Chondrocyte (in vitro differentiated cells): ENCODE results near the gene BASP1. TPM values are rescaled to one million over a fixed set of nuclear protein-coding genes. Genes with fewer than 3 reads are reported as not detected.

ENCODE experiments used
- DNase-seq: peaks from one replicate; pipeline ENCODE4 v3.0.0; 2021; ENCODE audit warnings: mixed read lengths, low spot score
- H3K27ac Mint-ChIP-seq: one replicate; pipeline ENCODE4 v1.8.0; 2021; ENCODE audit warnings: mild to moderate bottlenecking, moderate library complexity, mixed read lengths; ENCODE audit not compliant: unreplicated experiment
- H3K27me3 Mint-ChIP-seq: 2 replicates; pipeline ENCODE4 v1.8.0; 2021; ENCODE audit warnings: low read depth, mixed read lengths
- H3K36me3 Mint-ChIP-seq: 2 replicates; pipeline ENCODE4 v1.8.0; 2021; ENCODE audit warnings: low read depth, mixed read lengths
- H3K4me1 Mint-ChIP-seq: 2 replicates; pipeline ENCODE4 v1.8.0; 2021; ENCODE audit warnings: low read depth, mild to moderate bottlenecking, mixed read lengths
- H3K4me3 Mint-ChIP-seq: one replicate; pipeline ENCODE4 v1.8.0; 2021; ENCODE audit warnings: mild to moderate bottlenecking, moderate library complexity, mixed read lengths; ENCODE audit not compliant: unreplicated experiment
- H3K9me3 Mint-ChIP-seq: 2 replicates; pipeline ENCODE4 v1.8.0; 2021; ENCODE audit warnings: low read depth, mixed read lengths
- CTCF ChIP-seq: fragments of 200-600 bp; sonication (generic); IDR thresholded peaks from 2 replicates; pipeline ENCODE4 v1.5.0; 2021; ENCODE audit warnings: antibody characterized with exemption, mild to moderate bottlenecking, moderate library complexity
- total RNA-seq: library from RNA; stranded (reverse); gene quantifications from 3 replicates; pipeline ENCODE4 v1.2.1, GENCODE V29; 2021

The BASP1 gene
- total RNA-seq, 1 donor from 2014 or later = 181 TPM

GRCh38 chr5:17277907-17278306, 60.5 kb downstream of the BASP1 start:
- no peak for TF ChIP-seq CTCF
- no peaks in the 10 kb centered on the region for H3K27me3 Mint-ChIP-seq
- DNase-seq = no peak
- no peak overlapping the region for H3K4me3 Mint-ChIP-seq
- H3K9me3 Mint-ChIP-seq = no peaks in the 10 kb centered on the region
- H3K27ac Mint-ChIP-seq = no peak overlapping the region
- H3K36me3 Mint-ChIP-seq = peaks cover 28% of the 10 kb centered on the region
- peaks cover 28% of the 10 kb centered on the region for H3K4me1 Mint-ChIP-seq

GRCh38 chr5:17278931-17279330, 61.5 kb downstream of the BASP1 start:
- TF ChIP-seq CTCF = no peak
- Mint-ChIP-seq H3K4me1 (peaks cover 22% of the 10 kb centered on the region), H3K4me3 (no peak overlapping the region), H3K27ac (no peak overlapping the region), H3K27me3 (no peaks in the 10 kb centered on the region), H3K36me3 (peaks cover 28% of the 10 kb centered on the region), H3K9me3 (no peaks in the 10 kb centered on the region)
- no peak for DNase-seq

- Mint-ChIP-seq H3K9me3 (no peaks in the 10 kb centered on the region), H3K36me3 (peaks cover 28% of the 10 kb centered on the region), H3K4me1 (peaks cover 17% of the 10 kb centered on the region), H3K4me3 (no peak overlapping the region), H3K27me3 (no peaks in the 10 kb centered on the region), H3K27ac (no peak overlapping the region)
- no peak for DNase-seq
- TF ChIP-seq CTCF = no peak
Measured at GRCh38 chr5:17279487-17279886, 62.1 kb downstream of the BASP1 start.

GRCh38 chr5:17282283-17283120, 65.1 kb downstream of the BASP1 start:
- no peak for TF ChIP-seq CTCF
- Mint-ChIP-seq H3K36me3 (peaks cover 9% of the 10 kb centered on the region), H3K27ac (peak overlapping the region; percentile 28), H3K27me3 (no peaks in the 10 kb centered on the region), H3K4me3 (no peak overlapping the region), H3K9me3 (no peaks in the 10 kb centered on the region), H3K4me1 (peaks cover 17% of the 10 kb centered on the region)
- DNase-seq = no peak

GRCh38 chr5:17283121-17283415, 65.6 kb downstream of the BASP1 start:
- no peak overlapping the region for H3K27ac Mint-ChIP-seq

More at GRCh38 chr5:17283121-17283415, 65.6 kb downstream of the BASP1 start:
- Mint-ChIP-seq H3K4me3 (no peak overlapping the region), H3K9me3 (peaks cover 2% of the 10 kb centered on the region), H3K27me3 (no peaks in the 10 kb centered on the region), H3K36me3 (peaks cover 5% of the 10 kb centered on the region), H3K4me1 (peaks cover 17% of the 10 kb centered on the region)
- no peak for TF ChIP-seq CTCF
- DNase-seq = no peak
